ENCODE measurements around the gene RFXANK. TPM values are rescaled to one million over a fixed set of nuclear protein-coding genes. Genes with fewer than 3 reads are reported as not detected.

RFXANK gene
- polyA plus RNA-seq, 1 donor from 2014 or later = 40.0 TPM

DNA sequence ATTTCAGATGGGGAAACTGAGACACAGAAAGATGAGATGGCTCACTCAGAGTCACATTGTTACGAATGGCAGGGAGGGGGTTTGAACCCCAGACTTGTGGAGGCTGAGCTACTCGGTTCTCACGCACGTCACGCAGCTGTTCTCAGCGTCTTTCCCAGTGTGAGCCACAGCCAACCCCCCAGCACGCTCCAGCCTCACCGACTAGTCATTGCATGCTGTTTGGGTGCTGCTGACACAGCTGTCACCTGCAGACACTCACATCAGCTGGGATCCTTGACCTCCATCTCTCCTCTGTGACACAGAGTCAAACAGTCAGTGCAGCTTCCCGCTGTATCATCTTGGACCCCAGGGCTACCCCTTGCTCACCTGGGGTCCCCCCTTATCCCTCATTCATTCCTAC, 17.3 kb downstream of the RFXANK start:
- no peaks in the 10 kb centered on the region for H3K9me3 ChIP-seq (ENCODE audit: low read length)
- no peaks in the 10 kb centered on the region for H3K36me3 ChIP-seq (ENCODE audit: insufficient read depth, low read length)
- no peak overlapping the region for H3K9ac ChIP-seq (ENCODE audit: low read length)
- H3K27ac ChIP-seq (ENCODE audit: low read length) = no peak overlapping the region
- H3K9me2 ChIP-seq (ENCODE audit: insufficient read depth, low read length) = no peaks in the 10 kb centered on the region
- no peaks in the 10 kb centered on the region for H3K27me3 ChIP-seq (ENCODE audit: insufficient read depth, low read depth, low read length)
- TF ChIP-seq RAD21 (conservative IDR thresholded peaks at IDR 0.05) (no peak), POLR2AphosphoS5 (IDR thresholded peaks at IDR 0.05) (no peak), SMC3 (conservative IDR thresholded peaks at IDR 0.05; ENCODE audit: poor library complexity) (no peak), EZH2 (IDR thresholded peaks at IDR 0.05; ENCODE audit: borderline replicate concordance, insufficient read depth, low read length, poor library complexity, severe bottlenecking) (no peak), CTCF (IDR thresholded peaks at IDR 0.05; ENCODE audit: poor library complexity, severe bottlenecking) (no peak), MXI1 (conservative IDR thresholded peaks at IDR 0.05; ENCODE audit: poor library complexity, severe bottlenecking) (no peak), TAF1 (IDR thresholded peaks at IDR 0.05; ENCODE audit: low read depth) (no peak), EP300 (conservative IDR thresholded peaks at IDR 0.05; ENCODE audit: poor library complexity, severe bottlenecking) (no peak)
- TF ChIP-seq, protein P1, sequence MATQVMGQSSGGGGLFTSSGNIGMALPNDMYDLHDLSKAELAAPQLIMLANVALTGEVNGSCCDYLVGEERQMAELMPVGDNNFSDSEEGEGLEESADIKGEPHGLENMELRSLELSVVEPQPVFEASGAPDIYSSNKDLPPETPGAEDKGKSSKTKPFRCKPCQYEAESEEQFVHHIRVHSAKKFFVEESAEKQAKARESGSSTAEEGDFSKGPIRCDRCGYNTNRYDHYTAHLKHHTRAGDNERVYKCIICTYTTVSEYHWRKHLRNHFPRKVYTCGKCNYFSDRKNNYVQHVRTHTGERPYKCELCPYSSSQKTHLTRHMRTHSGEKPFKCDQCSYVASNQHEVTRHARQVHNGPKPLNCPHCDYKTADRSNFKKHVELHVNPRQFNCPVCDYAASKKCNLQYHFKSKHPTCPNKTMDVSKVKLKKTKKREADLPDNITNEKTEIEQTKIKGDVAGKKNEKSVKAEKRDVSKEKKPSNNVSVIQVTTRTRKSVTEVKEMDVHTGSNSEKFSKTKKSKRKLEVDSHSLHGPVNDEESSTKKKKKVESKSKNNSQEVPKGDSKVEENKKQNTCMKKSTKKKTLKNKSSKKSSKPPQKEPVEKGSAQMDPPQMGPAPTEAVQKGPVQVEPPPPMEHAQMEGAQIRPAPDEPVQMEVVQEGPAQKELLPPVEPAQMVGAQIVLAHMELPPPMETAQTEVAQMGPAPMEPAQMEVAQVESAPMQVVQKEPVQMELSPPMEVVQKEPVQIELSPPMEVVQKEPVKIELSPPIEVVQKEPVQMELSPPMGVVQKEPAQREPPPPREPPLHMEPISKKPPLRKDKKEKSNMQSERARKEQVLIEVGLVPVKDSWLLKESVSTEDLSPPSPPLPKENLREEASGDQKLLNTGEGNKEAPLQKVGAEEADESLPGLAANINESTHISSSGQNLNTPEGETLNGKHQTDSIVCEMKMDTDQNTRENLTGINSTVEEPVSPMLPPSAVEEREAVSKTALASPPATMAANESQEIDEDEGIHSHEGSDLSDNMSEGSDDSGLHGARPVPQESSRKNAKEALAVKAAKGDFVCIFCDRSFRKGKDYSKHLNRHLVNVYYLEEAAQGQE (IDR thresholded peaks at IDR 0.05; ENCODE audit: borderline replicate concordance) = no peak
- H3K79me2 ChIP-seq (replicated peaks; ENCODE audit: insufficient read depth, low read length) = peaks cover 30% of the 10 kb centered on the region
- H4K20me1 ChIP-seq (ENCODE audit: insufficient read depth) = no peaks in the 10 kb centered on the region
- H2AFZ ChIP-seq (ENCODE audit: low read depth, low read length) = no peak overlapping the region
- no peak overlapping the region for H3K4me2 ChIP-seq (ENCODE audit: low read length)
- H3K4me3 ChIP-seq (ENCODE audit: low read length) = no peak overlapping the region
- no peaks in the 10 kb centered on the region for H3F3A ChIP-seq (ENCODE audit: insufficient read depth, low read length, poor library complexity, severe bottlenecking)

GRCh38 chr19:19211499-19212420, 19.7 kb downstream of the RFXANK start, which contains the start of gene NCAN:
Gene NCAN (plus strand): TSS chr19:19211958. CDS start chr19:19216954, 4,996 bp downstream.
- Histone ChIP-seq H2AFZ (ENCODE audit: low read depth, low read length) (peak within 1 kb of the TSS; percentile 65), H3K79me2 (replicated peaks; ENCODE audit: insufficient read depth, low read length) (peaks cover 42% of the 10 kb centered on the region), H3K4me2 (ENCODE audit: low read length) (peak within 1 kb of the TSS; percentile 98), H3K9me2 (ENCODE audit: insufficient read depth, low read length) (no peaks in the 10 kb centered on the region), H4K20me1 (ENCODE audit: insufficient read depth) (no peaks in the 10 kb centered on the region), H3K36me3 (ENCODE audit: insufficient read depth, low read length) (no peaks in the 10 kb centered on the region), H3K4me3 (ENCODE audit: low read length) (peak within 1 kb of the TSS; percentile 98), H3K27me3 (ENCODE audit: insufficient read depth, low read depth, low read length) (no peaks in the 10 kb centered on the region), H3K9me3 (ENCODE audit: low read length) (no peaks in the 10 kb centered on the region), H3F3A (ENCODE audit: insufficient read depth, low read length, poor library complexity, severe bottlenecking) (no peaks in the 10 kb centered on the region), H3K9ac (ENCODE audit: low read length) (peak within 1 kb of the TSS; percentile 96), H3K27ac (ENCODE audit: low read length) (peak within 1 kb of the TSS; percentile 88)
- peak; percentile 39 for TF ChIP-seq MXI1 (conservative IDR thresholded peaks at IDR 0.05; ENCODE audit: poor library complexity, severe bottlenecking)
- peak; percentile 42 for TF ChIP-seq SMC3 (conservative IDR thresholded peaks at IDR 0.05; ENCODE audit: poor library complexity)
- no peak for TF ChIP-seq EZH2 (IDR thresholded peaks at IDR 0.05; ENCODE audit: borderline replicate concordance, insufficient read depth, low read length, poor library complexity, severe bottlenecking)
- TF ChIP-seq RAD21 (conservative IDR thresholded peaks at IDR 0.05) = peak; percentile 37
- no peak for TF ChIP-seq CTCF (IDR thresholded peaks at IDR 0.05; ENCODE audit: poor library complexity, severe bottlenecking)
- no peak for TF ChIP-seq EP300 (conservative IDR thresholded peaks at IDR 0.05; ENCODE audit: poor library complexity, severe bottlenecking)
- TF ChIP-seq POLR2AphosphoS5 (IDR thresholded peaks at IDR 0.05) = peak; percentile 98
- TF ChIP-seq TAF1 (IDR thresholded peaks at IDR 0.05; ENCODE audit: low read depth) = peak; percentile 87
- TF ChIP-seq, protein P1 (IDR thresholded peaks at IDR 0.05; ENCODE audit: borderline replicate concordance) = peak; percentile 80
